WTC11 (cell line): Measurements from ENCODE around the gene ABCA1. TPM values are rescaled to one million over a fixed set of nuclear protein-coding genes. Genes with fewer than 3 reads are reported as not detected.

ENCODE experiments used
- ATAC-seq: fragments of 200-7000 bp; cut with Tn5 transposase; 2 replicates; pipeline ENCODE4 v1.10.0; 2021; ENCODE audit warnings: mild to moderate bottlenecking, moderate library complexity
- CTCF ChIA-PET: fragments of 300-600 bp; sonication (Branson Sonifier 250); formaldehyde crosslinking; loops from one replicate; lab custom pipeline; 2021; ENCODE audit warnings: antibody characterized with exemption; lab: Charles Lee
- POLR2A ChIA-PET: fragments of 350-600 bp; sonication (Branson Sonifier 250); formaldehyde crosslinking; loops from one replicate; lab custom pipeline; 2021; ENCODE audit warnings: antibody characterized with exemption; lab: Charles Lee
- DNase-seq: peaks from one replicate; pipeline ENCODE4 v3.0.0; 2021; ENCODE audit warnings: low spot score
- H3K27ac Mint-ChIP-seq: 2 replicates; pipeline ENCODE4 v1.8.0; 2021; ENCODE audit warnings: mixed read lengths
- H3K27me3 Mint-ChIP-seq: 2 replicates; pipeline ENCODE4 v1.8.0; 2021; ENCODE audit warnings: low read depth, mild to moderate bottlenecking, moderate library complexity, mixed read lengths
- H3K36me3 Mint-ChIP-seq: 2 replicates; pipeline ENCODE4 v1.8.0; 2021; ENCODE audit warnings: mixed read lengths
- H3K4me1 Mint-ChIP-seq: 2 replicates; pipeline ENCODE4 v1.8.0; 2022; ENCODE audit warnings: mixed read lengths
- H3K4me3 Mint-ChIP-seq: 2 replicates; pipeline ENCODE4 v1.8.0; 2021; ENCODE audit warnings: mild to moderate bottlenecking, moderate library complexity, mixed read lengths
- H3K9me3 Mint-ChIP-seq: 2 replicates; pipeline ENCODE4 v1.8.0; 2021; ENCODE audit warnings: mixed read lengths
- FOXP1 ChIP-seq: sonication (generic); formaldehyde crosslinking; IDR thresholded peaks from 2 replicates; pipeline ENCODE4 v1.8.0; 2022; ENCODE audit warnings: missing genetic modification reagents, mild to moderate bottlenecking, moderate library complexity, borderline replicate concordance
- NR3C1 ChIP-seq: sonication (generic); formaldehyde crosslinking; conservative IDR thresholded peaks from 2 replicates; pipeline ENCODE4 v1.8.1; 2023; ENCODE audit warnings: low read depth, mild to moderate bottlenecking, missing genetic modification reagents
- OVOL2 ChIP-seq: fragments of 250-450 bp; sonication (Bioruptor Pico); IDR thresholded peaks from 2 replicates; pipeline ENCODE4 v1.9.0; 2021; ENCODE audit warnings: mild to moderate bottlenecking, borderline replicate concordance
- SP1 ChIP-seq: sonication (generic); formaldehyde crosslinking; conservative IDR thresholded peaks from 2 replicates; pipeline ENCODE4 v1.8.1; 2022; ENCODE audit warnings: missing genetic modification reagents
- ZBTB21 ChIP-seq: sonication (generic); formaldehyde crosslinking; IDR thresholded peaks from 2 replicates; pipeline ENCODE4 v1.8.1; 2023; ENCODE audit warnings: mild to moderate bottlenecking, missing genetic modification reagents, borderline replicate concordance
- ZNF138 ChIP-seq: sonication (generic); formaldehyde crosslinking; conservative IDR thresholded peaks from 2 replicates; pipeline ENCODE4 v1.8.1; 2022; ENCODE audit warnings: mild to moderate bottlenecking, moderate library complexity, missing genetic modification reagents
- ZNF281 ChIP-seq: sonication (generic); formaldehyde crosslinking; IDR thresholded peaks from 2 replicates; pipeline ENCODE4 v1.8.0; 2023; ENCODE audit warnings: mild to moderate bottlenecking, missing genetic modification reagents
- ZNF396 ChIP-seq: fragments of 250-450 bp; sonication (Bioruptor Pico); IDR thresholded peaks from 2 replicates; pipeline ENCODE4 v1.8.0; 2021; ENCODE audit warnings: mild to moderate bottlenecking, moderate library complexity, borderline replicate concordance
- ZNF423 ChIP-seq: fragments of 250-450 bp; sonication (Bioruptor Pico); IDR thresholded peaks from 2 replicates; pipeline ENCODE4 v2.1.2; 2022; ENCODE audit warnings: mild to moderate bottlenecking, moderate library complexity
- total RNA-seq: library from RNA; stranded (reverse); gene quantifications from 3 replicates; pipeline ENCODE4 v1.2.3, GENCODE V29; 2021
- TF ChIP-seq, protein P1 (sequence below): sonication (generic); formaldehyde crosslinking; IDR thresholded peaks from 2 replicates; pipeline ENCODE4 v1.8.0; 2022; ENCODE audit warnings: mild to moderate bottlenecking, missing genetic modification reagents
- TF ChIP-seq, protein P2 (sequence below): sonication (generic); formaldehyde crosslinking; IDR thresholded peaks from 2 replicates; pipeline ENCODE4 v1.8.0; 2023; ENCODE audit warnings: missing genetic modification reagents, mild to moderate bottlenecking, borderline replicate concordance
- TF ChIP-seq, protein P3 (sequence below): sonication (generic); formaldehyde crosslinking; IDR thresholded peaks from 2 replicates; pipeline ENCODE4 v1.8.1; 2022; ENCODE audit warnings: mild to moderate bottlenecking, moderate library complexity, missing genetic modification reagents

The ABCA1 gene
- total RNA-seq, 1 experiment from 2014 or later = 7.8 TPM

GRCh38 chr9:104750185-104750767 is 177.7 kb downstream of the ABCA1 start:
- POLR2A ChIA-PET = no interaction called here
- no peak for DNase-seq
- Mint-ChIP-seq H3K4me1 (peaks cover 25% of the 10 kb centered on the region), H3K9me3 (no peaks in the 10 kb centered on the region), H3K4me3 (no peak overlapping the region)
- ATAC-seq = no peak
- TF ChIP-seq, protein P1, sequence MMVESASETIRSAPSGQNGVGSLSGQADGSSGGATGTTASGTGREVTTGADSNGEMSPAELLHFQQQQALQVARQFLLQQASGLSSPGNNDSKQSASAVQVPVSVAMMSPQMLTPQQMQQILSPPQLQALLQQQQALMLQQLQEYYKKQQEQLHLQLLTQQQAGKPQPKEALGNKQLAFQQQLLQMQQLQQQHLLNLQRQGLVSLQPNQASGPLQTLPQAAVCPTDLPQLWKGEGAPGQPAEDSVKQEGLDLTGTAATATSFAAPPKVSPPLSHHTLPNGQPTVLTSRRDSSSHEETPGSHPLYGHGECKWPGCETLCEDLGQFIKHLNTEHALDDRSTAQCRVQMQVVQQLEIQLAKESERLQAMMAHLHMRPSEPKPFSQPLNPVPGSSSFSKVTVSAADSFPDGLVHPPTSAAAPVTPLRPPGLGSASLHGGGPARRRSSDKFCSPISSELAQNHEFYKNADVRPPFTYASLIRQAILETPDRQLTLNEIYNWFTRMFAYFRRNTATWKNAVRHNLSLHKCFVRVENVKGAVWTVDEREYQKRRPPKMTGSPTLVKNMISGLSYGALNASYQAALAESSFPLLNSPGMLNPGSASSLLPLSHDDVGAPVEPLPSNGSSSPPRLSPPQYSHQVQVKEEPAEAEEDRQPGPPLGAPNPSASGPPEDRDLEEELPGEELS (CRISPR knock-in tag) = no peak
- TF ChIP-seq ZNF281 (CRISPR knock-in tag) (no peak), ZNF138 (CRISPR knock-in tag) (no peak), FOXP1 (CRISPR knock-in tag) (no peak), ZBTB21 (CRISPR knock-in tag) (no peak), ZNF423 (no peak), SP1 (CRISPR knock-in tag) (no peak), ZNF396 (CRISPR knock-in tag) (no peak), NR3C1 (no peak)
- TF ChIP-seq, protein P2, sequence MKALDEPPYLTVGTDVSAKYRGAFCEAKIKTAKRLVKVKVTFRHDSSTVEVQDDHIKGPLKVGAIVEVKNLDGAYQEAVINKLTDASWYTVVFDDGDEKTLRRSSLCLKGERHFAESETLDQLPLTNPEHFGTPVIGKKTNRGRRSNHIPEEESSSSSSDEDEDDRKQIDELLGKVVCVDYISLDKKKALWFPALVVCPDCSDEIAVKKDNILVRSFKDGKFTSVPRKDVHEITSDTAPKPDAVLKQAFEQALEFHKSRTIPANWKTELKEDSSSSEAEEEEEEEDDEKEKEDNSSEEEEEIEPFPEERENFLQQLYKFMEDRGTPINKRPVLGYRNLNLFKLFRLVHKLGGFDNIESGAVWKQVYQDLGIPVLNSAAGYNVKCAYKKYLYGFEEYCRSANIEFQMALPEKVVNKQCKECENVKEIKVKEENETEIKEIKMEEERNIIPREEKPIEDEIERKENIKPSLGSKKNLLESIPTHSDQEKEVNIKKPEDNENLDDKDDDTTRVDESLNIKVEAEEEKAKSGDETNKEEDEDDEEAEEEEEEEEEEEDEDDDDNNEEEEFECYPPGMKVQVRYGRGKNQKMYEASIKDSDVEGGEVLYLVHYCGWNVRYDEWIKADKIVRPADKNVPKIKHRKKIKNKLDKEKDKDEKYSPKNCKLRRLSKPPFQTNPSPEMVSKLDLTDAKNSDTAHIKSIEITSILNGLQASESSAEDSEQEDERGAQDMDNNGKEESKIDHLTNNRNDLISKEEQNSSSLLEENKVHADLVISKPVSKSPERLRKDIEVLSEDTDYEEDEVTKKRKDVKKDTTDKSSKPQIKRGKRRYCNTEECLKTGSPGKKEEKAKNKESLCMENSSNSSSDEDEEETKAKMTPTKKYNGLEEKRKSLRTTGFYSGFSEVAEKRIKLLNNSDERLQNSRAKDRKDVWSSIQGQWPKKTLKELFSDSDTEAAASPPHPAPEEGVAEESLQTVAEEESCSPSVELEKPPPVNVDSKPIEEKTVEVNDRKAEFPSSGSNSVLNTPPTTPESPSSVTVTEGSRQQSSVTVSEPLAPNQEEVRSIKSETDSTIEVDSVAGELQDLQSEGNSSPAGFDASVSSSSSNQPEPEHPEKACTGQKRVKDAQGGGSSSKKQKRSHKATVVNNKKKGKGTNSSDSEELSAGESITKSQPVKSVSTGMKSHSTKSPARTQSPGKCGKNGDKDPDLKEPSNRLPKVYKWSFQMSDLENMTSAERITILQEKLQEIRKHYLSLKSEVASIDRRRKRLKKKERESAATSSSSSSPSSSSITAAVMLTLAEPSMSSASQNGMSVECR (CRISPR knock-in tag) = no peak
- TF ChIP-seq, all 79 proteins: peak for 0
- CTCF ChIA-PET = no interaction called here
- no peaks in the 10 kb centered on the region; the same call in 1 of the 2 replicates for H3K27me3 Mint-ChIP-seq
- no peaks in the 10 kb centered on the region for H3K36me3 Mint-ChIP-seq
- H3K27ac Mint-ChIP-seq = no peak overlapping the region

DNA sequence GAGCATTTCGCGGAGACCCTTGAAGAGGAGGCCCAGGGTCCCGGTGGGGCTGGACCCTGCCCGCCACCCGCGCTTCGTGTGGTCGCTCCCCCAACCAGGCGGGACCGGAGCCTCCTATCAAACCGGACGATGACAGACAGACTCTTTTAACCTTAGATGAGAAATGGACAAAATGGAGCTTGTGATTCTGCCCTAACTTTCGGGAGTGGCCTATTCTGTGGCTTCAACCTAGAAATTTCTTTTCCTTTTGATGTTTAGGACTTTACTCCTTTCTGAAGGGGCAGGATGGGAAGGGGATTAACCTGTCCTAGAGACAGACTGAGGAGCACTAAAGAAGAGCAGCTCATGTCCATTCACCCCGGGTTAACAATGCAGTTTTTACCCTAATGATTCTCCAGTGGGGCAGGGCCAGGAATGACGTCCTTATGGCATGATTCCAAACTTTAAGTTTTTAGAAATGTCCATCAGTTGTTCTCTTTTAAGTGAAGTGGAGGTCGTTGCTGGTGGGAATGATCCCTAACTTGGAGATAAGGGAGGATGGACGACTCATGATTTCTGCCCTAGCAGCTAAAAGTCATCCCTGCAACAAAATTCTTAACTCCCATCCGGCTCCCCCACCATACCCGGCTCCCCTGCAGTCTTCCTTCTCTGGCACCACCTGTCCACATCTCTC is 179.5 kb downstream of the ABCA1 start:
- ATAC-seq (no peak; the same call in 1 of the 2 replicates), DNase-seq (no peak)
- Mint-ChIP-seq H3K4me3 (peak overlapping the region; percentile 97), H3K36me3 (no peaks in the 10 kb centered on the region), H3K27ac (no peak overlapping the region), H3K9me3 (no peaks in the 10 kb centered on the region), H3K27me3 (no peaks in the 10 kb centered on the region; the same call in 1 of the 2 replicates), H3K4me1 (peaks cover 25% of the 10 kb centered on the region)
- TF ChIP-seq, protein P3, sequence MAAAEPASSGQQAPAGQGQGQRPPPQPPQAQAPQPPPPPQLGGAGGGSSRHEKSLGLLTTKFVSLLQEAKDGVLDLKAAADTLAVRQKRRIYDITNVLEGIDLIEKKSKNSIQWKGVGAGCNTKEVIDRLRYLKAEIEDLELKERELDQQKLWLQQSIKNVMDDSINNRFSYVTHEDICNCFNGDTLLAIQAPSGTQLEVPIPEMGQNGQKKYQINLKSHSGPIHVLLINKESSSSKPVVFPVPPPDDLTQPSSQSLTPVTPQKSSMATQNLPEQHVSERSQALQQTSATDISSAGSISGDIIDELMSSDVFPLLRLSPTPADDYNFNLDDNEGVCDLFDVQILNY = peak; percentile 9; the same call in 1 of the 2 replicates
- TF ChIP-seq, protein P1 (CRISPR knock-in tag) = no peak
- no peak for TF ChIP-seq OVOL2 (CRISPR knock-in tag)
- ChIA-PET CTCF (interaction anchor here (1.2 to 1.3 kb wide), 2 partner anchors 400 to 667 kb away, joined by 3 to 4 read pairs; no protein-coding TSS in a partner anchor), POLR2A (interaction anchor here (0.6 kb wide), 1 partner anchor 245 kb away, joined by 3 read pairs; no protein-coding TSS in a partner anchor)
